ENCODE measurements around the gene TNFRSF25. TPM values are rescaled to one million over a fixed set of nuclear protein-coding genes. Genes with fewer than 3 reads are reported as not detected.

Gene TNFRSF25
- total and polyA plus RNA-seq, 2 donors, result 29.1 to 51.6 TPM

DNA sequence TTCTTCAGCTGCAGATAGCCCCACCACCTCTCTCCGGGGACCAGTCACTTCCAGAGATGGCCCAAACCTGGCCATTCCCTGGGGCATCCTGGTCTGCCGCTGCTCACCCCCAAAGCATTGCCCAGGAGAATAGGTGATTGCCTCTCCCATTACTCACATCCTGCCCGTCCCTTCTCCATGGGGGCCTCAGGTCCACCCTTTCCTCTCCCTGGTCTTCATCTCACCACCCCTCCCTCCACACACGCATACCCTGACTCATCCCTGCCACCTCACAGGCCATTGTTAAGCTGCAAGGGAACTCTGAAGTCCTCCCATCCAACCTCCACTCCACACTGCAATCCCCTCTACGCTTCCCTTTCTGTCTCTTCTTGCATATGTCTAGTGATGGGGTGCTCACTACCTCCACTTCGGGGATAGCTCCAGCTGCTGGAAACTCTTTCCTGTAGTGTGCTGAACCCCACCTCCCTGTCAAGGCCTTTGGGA lies 25.5 kb upstream of the TNFRSF25 start, which contains the start of gene PLEKHG5:
Gene PLEKHG5 (minus strand): TSS at position 188 of the 483 bp plus-strand sequence. CDS start 14,096 bp downstream, outside the sequence.
- DNase-seq (ENCODE audit: low read depth in 6 of 9, low spot score in 9 of 9), result no peak
- no peaks in the 10 kb centered on the region for H3K9me3 ChIP-seq (ENCODE audit: control insufficient read depth in 2 of 2, insufficient read depth in 1 of 2, low read length in 1 of 2)
- 94% methylated on average over 6 of the region's 6 CpGs for WGBS
- H3K27me3 ChIP-seq (ENCODE audit: control insufficient read depth in 2 of 2, insufficient read depth in 1 of 2, low read length in 1 of 2), result peaks cover 13 to 59% of the 10 kb centered on the region in 2 donors
- H3K36me3 ChIP-seq (ENCODE audit: control insufficient read depth in 2 of 2, insufficient read depth in 2 of 2, low read length in 1 of 2), result no peaks in the 10 kb centered on the region
- peak within 1 kb of the TSS in 1 of 2 donors; percentile 61 for H3K27ac ChIP-seq (ENCODE audit: low read depth in 1 of 2, low read length in 1 of 2)
- H3K4me3 ChIP-seq (ENCODE audit: low read length in 2 of 2), result peak within 1 kb of the TSS; percentile 69 to 79
- peaks cover 0 to 23% of the 10 kb centered on the region in 2 donors for H3K4me1 ChIP-seq (ENCODE audit: control insufficient read depth in 2 of 2, insufficient read depth in 2 of 2, low read length in 2 of 2)

DNA sequence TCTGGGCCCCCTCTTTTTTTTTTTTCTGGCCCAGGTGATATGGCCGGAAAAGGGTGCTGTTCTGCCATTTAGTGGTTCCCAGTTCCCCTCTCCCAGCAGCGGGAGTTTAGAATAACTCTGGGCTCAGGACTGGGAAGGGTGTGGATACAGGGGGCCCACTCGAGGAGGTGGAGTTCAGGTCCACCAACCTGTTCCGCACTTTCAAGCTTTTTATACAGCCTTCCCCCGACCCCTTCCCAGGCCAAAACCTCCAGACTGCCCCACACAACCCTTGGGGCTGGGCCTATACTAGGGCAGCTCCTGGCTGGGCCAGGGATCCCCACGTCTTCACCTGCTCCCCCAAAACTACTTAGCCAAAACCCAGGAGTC lies 25.1 kb upstream of the TNFRSF25 start:
- peak overlapping the region; percentile 69 to 79 for H3K4me3 ChIP-seq (ENCODE audit: low read length in 2 of 2)
- H3K4me1 ChIP-seq (ENCODE audit: control insufficient read depth in 2 of 2, insufficient read depth in 2 of 2, low read length in 2 of 2), result peaks cover 0 to 22% of the 10 kb centered on the region in 2 donors
- H3K36me3 ChIP-seq (ENCODE audit: control insufficient read depth in 2 of 2, insufficient read depth in 2 of 2, low read length in 1 of 2), result no peaks in the 10 kb centered on the region

DNA sequence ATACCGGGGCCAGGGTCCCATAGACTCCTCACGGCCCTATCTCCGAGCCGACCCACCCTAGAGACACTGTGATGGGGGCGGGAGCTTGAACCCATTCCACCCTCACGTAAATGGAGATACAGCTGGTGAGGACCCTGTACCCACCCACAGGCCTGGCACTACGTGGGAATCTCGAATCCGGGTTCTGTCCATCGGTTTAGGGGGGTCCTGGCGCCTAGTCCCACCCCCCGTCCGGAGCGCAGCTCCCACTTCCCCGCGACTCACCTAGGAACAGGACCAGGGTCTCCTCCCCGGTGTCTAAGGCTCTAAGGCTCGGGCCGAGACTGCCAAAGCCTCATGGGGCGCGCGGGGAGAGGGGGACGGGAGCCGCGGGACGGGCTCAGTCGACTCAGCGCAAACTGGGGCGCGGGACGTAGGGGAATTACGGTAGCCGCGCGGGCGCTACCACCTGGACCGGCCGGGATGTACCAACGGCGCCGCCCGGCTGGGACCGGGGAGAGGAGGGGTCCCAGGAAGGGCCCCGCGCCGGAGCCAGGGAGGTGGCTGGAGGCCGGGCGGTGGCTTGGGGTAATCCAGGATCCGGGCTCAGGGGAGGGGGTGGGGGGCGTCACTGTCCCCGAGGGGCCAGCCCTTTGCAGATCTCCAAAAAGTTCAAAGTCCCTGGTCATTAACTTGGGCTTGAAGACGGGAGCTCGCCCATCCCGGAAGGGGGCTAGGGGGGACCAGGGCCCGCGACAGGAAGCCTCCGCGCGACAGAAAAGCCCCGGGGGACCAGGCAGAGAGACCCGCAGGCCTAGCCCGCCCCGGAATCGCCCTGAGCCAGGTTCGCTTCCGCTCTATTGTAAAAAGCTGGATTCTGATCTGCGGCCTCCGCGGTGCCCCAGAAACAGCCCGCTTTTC lies 24.5 kb upstream of the TNFRSF25 start:
- Histone ChIP-seq H3K9me3 (ENCODE audit: control insufficient read depth in 2 of 2, insufficient read depth in 1 of 2, low read length in 1 of 2) (no peaks in the 10 kb centered on the region), H3K4me1 (ENCODE audit: control insufficient read depth in 2 of 2, insufficient read depth in 2 of 2, low read length in 2 of 2) (peaks cover 0 to 25% of the 10 kb centered on the region in 2 donors), H3K27me3 (ENCODE audit: control insufficient read depth in 2 of 2, insufficient read depth in 1 of 2, low read length in 1 of 2) (peaks cover 16 to 58% of the 10 kb centered on the region in 2 donors), H3K36me3 (ENCODE audit: control insufficient read depth in 2 of 2, insufficient read depth in 2 of 2, low read length in 1 of 2) (no peaks in the 10 kb centered on the region), H3K4me3 (ENCODE audit: low read length in 2 of 2) (peak overlapping the region; percentile 69 to 79), H3K27ac (ENCODE audit: low read depth in 1 of 2, low read length in 1 of 2) (peak overlapping the region in 1 of 2 donors; percentile 61)
- under 1% methylated on average over 70 of the region's 70 CpGs for WGBS
- DNase-seq (ENCODE audit: low read depth in 6 of 9, low spot score in 9 of 9), result peak in 6 of 9 donors; percentile 33 to 73 (median 50)

More for the DNA sequence above, 25.1 kb upstream of the TNFRSF25 start:
- H3K27ac ChIP-seq (ENCODE audit: low read depth in 1 of 2, low read length in 1 of 2), result no peak overlapping the region
- H3K9me3 ChIP-seq (ENCODE audit: control insufficient read depth in 2 of 2, insufficient read depth in 1 of 2, low read length in 1 of 2), result no peaks in the 10 kb centered on the region
- 45% methylated on average over 6 of the region's 6 CpGs for WGBS
- no peak for DNase-seq (ENCODE audit: low read depth in 6 of 9, low spot score in 9 of 9)
- H3K27me3 ChIP-seq (ENCODE audit: control insufficient read depth in 2 of 2, insufficient read depth in 1 of 2, low read length in 1 of 2), result peaks cover 13 to 59% of the 10 kb centered on the region in 2 donors

DNA sequence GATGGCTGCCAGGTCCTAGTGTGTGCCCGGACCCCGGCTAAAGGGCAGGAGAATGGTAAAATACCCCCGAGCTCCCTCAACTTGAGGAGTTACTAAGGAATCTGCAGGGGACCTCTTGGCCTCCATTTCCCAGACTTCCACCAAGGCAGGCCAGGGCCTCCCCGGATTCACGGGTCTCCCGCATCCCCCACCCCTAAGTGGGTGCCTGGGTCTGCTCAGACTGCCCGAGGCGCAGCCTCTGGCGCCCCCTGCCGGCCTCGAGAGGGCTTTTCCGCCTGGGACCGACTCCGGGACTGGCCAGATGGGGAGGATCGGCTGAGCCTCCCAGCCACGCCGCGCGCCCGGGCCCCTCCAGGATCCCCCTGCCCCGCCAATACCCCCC lies 23.8 kb upstream of the TNFRSF25 start:
- DNase-seq (ENCODE audit: low read depth in 6 of 9, low spot score in 9 of 9), result peak in 8 of 9 donors; percentile 29 to 83 (median 62)
- WGBS, result 13% methylated on average over 21 of the region's 21 CpGs
- peaks cover 17 to 58% of the 10 kb centered on the region in 2 donors for H3K27me3 ChIP-seq (ENCODE audit: control insufficient read depth in 2 of 2, insufficient read depth in 1 of 2, low read length in 1 of 2)
- no peaks in the 10 kb centered on the region for H3K9me3 ChIP-seq (ENCODE audit: control insufficient read depth in 2 of 2, insufficient read depth in 1 of 2, low read length in 1 of 2)
- H3K36me3 ChIP-seq (ENCODE audit: control insufficient read depth in 2 of 2, insufficient read depth in 2 of 2, low read length in 1 of 2), result no peaks in the 10 kb centered on the region
- H3K27ac ChIP-seq (ENCODE audit: low read depth in 1 of 2, low read length in 1 of 2), result peak overlapping the region in 1 of 2 donors; percentile 11
- H3K4me3 ChIP-seq (ENCODE audit: low read length in 2 of 2), result peak overlapping the region; percentile 69 to 79
- peaks cover 0 to 25% of the 10 kb centered on the region in 2 donors for H3K4me1 ChIP-seq (ENCODE audit: control insufficient read depth in 2 of 2, insufficient read depth in 2 of 2, low read length in 2 of 2)

DNA sequence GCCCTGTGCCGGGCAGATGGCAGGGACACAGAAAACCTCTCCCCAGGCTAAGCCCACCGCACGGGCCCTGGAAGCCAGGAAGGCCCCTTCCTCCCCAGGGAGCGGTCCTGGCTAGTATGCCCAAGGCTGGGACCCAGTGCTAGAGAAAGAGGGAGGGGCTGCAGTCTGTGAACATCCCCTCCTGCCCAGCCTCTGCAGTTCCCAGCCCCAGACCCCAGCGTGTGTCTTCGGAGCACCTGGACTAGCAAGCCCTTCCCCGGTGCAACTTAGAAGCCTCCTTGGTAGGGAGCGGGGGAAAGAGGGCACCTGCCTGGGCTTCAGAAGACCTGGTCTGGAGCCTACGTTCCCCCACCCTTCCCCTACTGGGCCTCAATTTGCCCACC lies 23.4 kb upstream of the TNFRSF25 start:
- no peaks in the 10 kb centered on the region for H3K36me3 ChIP-seq (ENCODE audit: control insufficient read depth in 2 of 2, insufficient read depth in 2 of 2, low read length in 1 of 2)
- no peak for DNase-seq (ENCODE audit: low read depth in 6 of 9, low spot score in 9 of 9)
- peaks cover 22 to 58% of the 10 kb centered on the region in 2 donors for H3K27me3 ChIP-seq (ENCODE audit: control insufficient read depth in 2 of 2, insufficient read depth in 1 of 2, low read length in 1 of 2)
- H3K27ac ChIP-seq (ENCODE audit: low read depth in 1 of 2, low read length in 1 of 2), result peak overlapping the region in 1 of 2 donors; percentile 41
- H3K9me3 ChIP-seq (ENCODE audit: control insufficient read depth in 2 of 2, insufficient read depth in 1 of 2, low read length in 1 of 2), result no peaks in the 10 kb centered on the region
- peaks cover 0 to 25% of the 10 kb centered on the region in 2 donors for H3K4me1 ChIP-seq (ENCODE audit: control insufficient read depth in 2 of 2, insufficient read depth in 2 of 2, low read length in 2 of 2)
- no peak overlapping the region for H3K4me3 ChIP-seq (ENCODE audit: low read length in 2 of 2)
- 90% methylated on average over 9 of the region's 9 CpGs for WGBS

DNA sequence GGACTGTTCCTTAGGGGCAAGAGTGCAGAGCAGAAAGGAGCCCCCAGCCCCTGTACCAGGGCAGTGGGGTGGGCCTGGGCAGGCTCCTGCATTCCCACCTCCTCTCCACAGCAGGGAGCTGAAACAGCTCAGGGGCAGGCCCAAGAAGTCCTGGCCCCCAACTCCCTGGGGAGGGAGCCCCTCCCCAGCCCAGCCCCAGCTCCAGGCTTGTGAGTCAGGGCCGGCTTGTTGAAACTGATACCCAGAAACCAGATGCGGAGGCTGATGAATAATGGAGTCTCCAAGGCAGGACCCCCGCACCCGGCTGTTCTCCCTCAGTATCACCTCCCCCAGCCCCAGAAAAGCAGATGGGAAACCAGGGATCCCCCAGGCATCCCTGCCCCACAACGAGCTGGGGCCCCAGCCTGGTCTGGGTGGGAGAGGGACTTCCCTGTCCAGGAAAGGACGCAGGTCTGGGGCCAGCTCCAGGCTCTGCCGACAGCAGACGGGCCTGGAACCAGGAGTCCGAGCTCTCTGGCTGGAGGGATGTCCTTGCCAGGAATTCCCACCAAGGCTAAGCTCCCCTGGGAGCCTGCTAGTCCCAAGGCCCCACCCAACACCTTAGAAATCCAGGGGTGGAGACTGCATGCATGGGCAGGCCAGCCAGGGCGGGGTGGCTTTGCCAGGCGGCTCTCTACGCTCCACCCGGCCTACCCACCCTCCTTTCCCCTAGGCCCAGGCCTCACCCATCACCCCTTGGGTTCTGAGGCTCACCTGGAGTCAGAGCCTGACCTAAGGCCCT lies 22.8 kb upstream of the TNFRSF25 start:
- Histone ChIP-seq H3K27me3 (ENCODE audit: control insufficient read depth in 2 of 2, insufficient read depth in 1 of 2, low read length in 1 of 2) (peaks cover 27 to 63% of the 10 kb centered on the region in 2 donors), H3K9me3 (ENCODE audit: control insufficient read depth in 2 of 2, insufficient read depth in 1 of 2, low read length in 1 of 2) (no peaks in the 10 kb centered on the region), H3K36me3 (ENCODE audit: control insufficient read depth in 2 of 2, insufficient read depth in 2 of 2, low read length in 1 of 2) (no peaks in the 10 kb centered on the region), H3K4me3 (ENCODE audit: low read length in 2 of 2) (no peak overlapping the region), H3K4me1 (ENCODE audit: control insufficient read depth in 2 of 2, insufficient read depth in 2 of 2, low read length in 2 of 2) (peaks cover 0 to 25% of the 10 kb centered on the region in 2 donors), H3K27ac (ENCODE audit: low read depth in 1 of 2, low read length in 1 of 2) (peak overlapping the region; percentile 41 to 75)
- 94% methylated on average over 13 of the region's 13 CpGs for WGBS
- no peak for DNase-seq (ENCODE audit: low read depth in 6 of 9, low spot score in 9 of 9)

DNA sequence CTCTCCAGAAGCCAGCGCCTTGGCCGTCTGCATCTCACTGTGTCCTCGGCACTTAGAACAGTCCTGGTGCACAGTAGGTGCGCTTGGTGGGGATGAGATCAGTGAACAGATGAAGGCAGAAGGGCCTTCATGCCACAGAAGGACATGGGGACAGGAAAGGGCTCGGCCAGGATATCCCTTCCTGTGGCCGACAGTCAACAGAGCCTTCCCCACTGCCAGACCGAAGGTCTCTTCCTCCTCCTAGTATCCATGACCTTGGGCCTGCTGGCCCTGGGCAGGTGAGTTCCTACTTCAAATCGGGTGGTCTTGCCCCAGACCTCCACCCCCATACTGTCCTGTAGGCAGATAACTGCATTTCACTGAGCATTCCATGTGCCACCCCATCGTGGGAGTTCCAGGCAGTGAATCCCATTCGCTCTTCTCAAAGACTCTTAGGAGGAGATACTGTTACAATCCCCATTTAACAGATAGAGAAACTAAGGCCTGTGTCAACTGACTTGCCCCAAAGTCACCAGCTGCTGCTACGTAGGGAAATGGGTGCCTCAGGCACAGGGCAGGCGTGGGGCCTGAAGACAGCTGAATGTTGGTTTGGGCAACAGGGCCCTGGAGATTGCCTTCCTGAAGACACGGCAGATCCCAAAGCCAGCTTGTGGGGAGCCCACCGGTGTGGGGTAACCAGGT lies 22.0 kb upstream of the TNFRSF25 start:
- peaks cover 32 to 71% of the 10 kb centered on the region in 2 donors for H3K27me3 ChIP-seq (ENCODE audit: control insufficient read depth in 2 of 2, insufficient read depth in 1 of 2, low read length in 1 of 2)

DNA sequence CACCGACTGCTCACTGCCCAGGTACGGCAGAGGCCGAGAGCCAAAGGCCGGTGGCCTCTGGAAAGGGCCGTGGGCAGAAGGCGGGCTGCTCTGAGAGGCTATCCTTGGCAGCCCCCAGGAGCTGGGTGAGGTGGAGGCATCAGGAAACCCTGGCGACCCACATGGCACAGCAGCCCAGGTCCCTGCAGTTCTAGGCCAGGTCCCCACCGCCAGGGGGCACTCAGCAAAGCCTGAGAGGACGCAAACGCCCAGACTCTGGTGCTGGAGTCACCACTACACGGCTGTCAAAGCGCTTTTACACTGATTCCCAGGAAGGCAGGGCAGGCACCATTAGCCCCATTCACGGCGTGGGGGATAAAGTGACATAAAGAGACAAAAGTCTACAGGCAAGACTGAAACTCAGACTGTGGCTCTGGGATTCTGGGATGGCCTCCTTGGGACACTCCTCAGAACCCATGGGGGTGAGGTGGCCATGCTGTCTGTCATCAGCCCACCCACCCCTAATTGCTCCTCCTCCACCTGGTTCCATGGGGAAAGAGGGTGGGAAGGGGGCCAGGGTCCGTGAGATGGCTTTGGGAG lies 20.5 kb upstream of the TNFRSF25 start:
- Histone ChIP-seq H3K4me3 (ENCODE audit: low read length in 2 of 2) (no peak overlapping the region), H3K4me1 (ENCODE audit: control insufficient read depth in 2 of 2, insufficient read depth in 2 of 2, low read length in 2 of 2) (peaks cover 0 to 20% of the 10 kb centered on the region in 2 donors), H3K36me3 (ENCODE audit: control insufficient read depth in 2 of 2, insufficient read depth in 2 of 2, low read length in 1 of 2) (no peaks in the 10 kb centered on the region), H3K27ac (ENCODE audit: low read depth in 1 of 2, low read length in 1 of 2) (no peak overlapping the region), H3K27me3 (ENCODE audit: control insufficient read depth in 2 of 2, insufficient read depth in 1 of 2, low read length in 1 of 2) (peaks cover 38 to 80% of the 10 kb centered on the region in 2 donors), H3K9me3 (ENCODE audit: control insufficient read depth in 2 of 2, insufficient read depth in 1 of 2, low read length in 1 of 2) (no peaks in the 10 kb centered on the region)
- WGBS, result 5% methylated on average over 15 of the region's 15 CpGs
- peak in 8 of 9 donors; percentile 43 to 85 (median 72) for DNase-seq (ENCODE audit: low read depth in 6 of 9, low spot score in 9 of 9)

More for the DNA sequence above, 22.0 kb upstream of the TNFRSF25 start:
- no peaks in the 10 kb centered on the region for H3K9me3 ChIP-seq (ENCODE audit: control insufficient read depth in 2 of 2, insufficient read depth in 1 of 2, low read length in 1 of 2)
- no peak overlapping the region for H3K27ac ChIP-seq (ENCODE audit: low read depth in 1 of 2, low read length in 1 of 2)
- H3K4me3 ChIP-seq (ENCODE audit: low read length in 2 of 2), result no peak overlapping the region
- no peak for DNase-seq (ENCODE audit: low read depth in 6 of 9, low spot score in 9 of 9)
- peaks cover 0 to 25% of the 10 kb centered on the region in 2 donors for H3K4me1 ChIP-seq (ENCODE audit: control insufficient read depth in 2 of 2, insufficient read depth in 2 of 2, low read length in 2 of 2)
- no peaks in the 10 kb centered on the region for H3K36me3 ChIP-seq (ENCODE audit: control insufficient read depth in 2 of 2, insufficient read depth in 2 of 2, low read length in 1 of 2)
- WGBS, result 93% methylated on average over 14 of the region's 14 CpGs
